A673 (cell line): ENCODE results near the gene CGB1. TPM values are rescaled to one million over a fixed set of nuclear protein-coding genes. Genes with fewer than 3 reads are reported as not detected.
"Not testable (repeated sequence)": the region's sequence is repeated elsewhere in the genome, so short reads cannot be mapped to it uniquely, and the experiment has no call there.

Experiments
- BruUV-seq: library from RNA; stranded (reverse); fragments of 400-500 nt; replicated peaks from 2 replicates; lab custom pipeline; 2021; lab: Mats Ljungman, UMichigan
- CTCF ChIA-PET: fragments of 300-600 bp; sonication (Branson Sonifier 250); formaldehyde crosslinking; loops from one replicate; lab custom pipeline; 2022; ENCODE audit warnings: antibody characterized with exemption; lab: Charles Lee
- POLR2A ChIA-PET: fragments of 300-600 bp; sonication (Branson Sonifier 250); formaldehyde crosslinking; loops from one replicate; lab custom pipeline; 2022; ENCODE audit warnings: antibody characterized with exemption; ENCODE audit not compliant: low non-redundant PET; lab: Charles Lee
- DNase-seq: peaks from one replicate; pipeline ENCODE4 v3.0.0-alpha.2; 2015; ENCODE audit warnings: low spot score
- H3K27ac ChIP-seq: fragments of 200-600 bp; sonication (generic); 2 replicates; pipeline ENCODE4 v1.5.1; 2016; ENCODE audit warnings: mixed run types, low read depth, mild to moderate bottlenecking, mixed read lengths, antibody characterized with exemption, low read length; ENCODE audit not compliant: poor library complexity, severe bottlenecking
- H3K27me3 ChIP-seq: fragments of 200-600 bp; sonication (generic); replicated peaks from 2 replicates; pipeline ENCODE4 v1.6.1; 2017; ENCODE audit warnings: mixed run types, low read depth, mild to moderate bottlenecking, mixed read lengths, antibody characterized with exemption, low read length; ENCODE audit not compliant: insufficient read depth, poor library complexity
- H3K36me3 ChIP-seq: fragments of 200-600 bp; sonication (generic); 2 replicates; pipeline ENCODE4 v1.6.1; 2016; ENCODE audit warnings: mixed run types, mild to moderate bottlenecking, mixed read lengths, antibody characterized with exemption, low read length; ENCODE audit not compliant: insufficient read depth, poor library complexity, severe bottlenecking
- H3K4me1 ChIP-seq: fragments of 200-600 bp; sonication (generic); 2 replicates; pipeline ENCODE4 v1.6.1; 2017; ENCODE audit warnings: mixed run types, mild to moderate bottlenecking, mixed read lengths, antibody characterized with exemption, low read length; ENCODE audit not compliant: insufficient read depth, poor library complexity, severe bottlenecking
- H3K4me3 ChIP-seq: fragments of 200-600 bp; sonication (generic); 2 replicates; pipeline ENCODE4 v1.5.1; 2016; ENCODE audit warnings: low read depth, mixed run types, mild to moderate bottlenecking, mixed read lengths, low read length; ENCODE audit not compliant: poor library complexity, severe bottlenecking
- H3K9me3 ChIP-seq: fragments of 200-600 bp; sonication (generic); 2 replicates; pipeline ENCODE4 v1.6.1; 2016; ENCODE audit warnings: mixed run types, low read depth, mild to moderate bottlenecking, mixed read lengths, antibody characterized with exemption, low read length; ENCODE audit not compliant: poor library complexity, severe bottlenecking
- intact Hi-C: fragments of 100-400 bp; cut with micrococcal nuclease; formaldehyde crosslinking; loops from one replicate; pipeline ENCODE4 v1.10.0; 2022; ENCODE audit not compliant: unreplicated experiment
- total RNA-seq: library from RNA; stranded (reverse); gene quantifications from 2 replicates; pipeline ENCODE4 v1.2.3, GENCODE V29; 2021
- TF ChIP-seq, protein P1 (sequence below): fragments of 300-800, 200-600 bp; sonication (generic); conservative IDR thresholded peaks from 2 replicates; pipeline ENCODE4 v1.5.1; 2017; ENCODE audit warnings: low read depth, mild to moderate bottlenecking, antibody characterized with exemption, low read length, moderate library complexity, mixed read lengths

The CGB1 gene
- total RNA-seq, 1 experiment from 2014 or later, result not detected

DNA sequence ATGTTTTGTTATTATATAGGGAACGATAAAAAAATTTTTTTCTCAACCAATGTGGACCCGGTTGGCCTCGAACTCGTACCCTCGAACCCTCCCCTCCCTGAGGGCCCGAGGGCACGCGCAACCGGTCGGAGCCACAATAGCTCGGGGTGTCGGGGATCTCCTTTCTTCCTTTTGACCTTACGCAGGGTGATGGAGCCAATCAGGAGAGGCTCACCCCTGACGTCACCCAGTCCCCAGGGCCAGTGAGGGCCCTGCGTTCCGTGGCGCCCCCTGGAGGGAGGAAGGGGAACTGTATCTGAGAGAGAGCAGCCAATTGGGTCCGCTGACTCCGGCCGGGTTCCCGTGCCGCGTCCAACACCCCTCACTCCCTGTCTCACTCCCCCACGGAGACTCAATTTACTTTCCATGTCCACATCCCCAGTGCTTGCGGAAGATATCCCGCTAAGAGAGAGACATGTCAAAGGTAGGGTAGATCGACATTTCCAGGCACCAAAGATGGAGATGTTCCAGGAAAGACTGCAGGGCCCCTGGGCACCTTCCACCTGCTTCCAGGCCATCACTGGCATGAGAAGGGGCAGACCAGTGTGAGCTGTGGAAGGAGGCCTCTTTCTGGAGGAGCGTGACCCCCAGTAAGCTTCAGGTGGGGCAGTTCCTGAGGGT, 4.9 kb downstream of the CGB1 start, which contains the start of gene CGB2:
Gene CGB2, plus strand, starts transcription at position 249 of the 660 bp plus-strand sequence. Its CDS starts 206 bp downstream, at position 455.
- H3K9me3 ChIP-seq, H3K36me3 ChIP-seq, intact Hi-C loops, H3K27ac ChIP-seq, H3K27me3 ChIP-seq, POLR2A ChIA-PET, H3K4me1 ChIP-seq, H3K4me3 ChIP-seq, BruUV-seq: not testable (repeated sequence)
- peak; percentile 62 for DNase-seq
- TF ChIP-seq, protein P1, sequence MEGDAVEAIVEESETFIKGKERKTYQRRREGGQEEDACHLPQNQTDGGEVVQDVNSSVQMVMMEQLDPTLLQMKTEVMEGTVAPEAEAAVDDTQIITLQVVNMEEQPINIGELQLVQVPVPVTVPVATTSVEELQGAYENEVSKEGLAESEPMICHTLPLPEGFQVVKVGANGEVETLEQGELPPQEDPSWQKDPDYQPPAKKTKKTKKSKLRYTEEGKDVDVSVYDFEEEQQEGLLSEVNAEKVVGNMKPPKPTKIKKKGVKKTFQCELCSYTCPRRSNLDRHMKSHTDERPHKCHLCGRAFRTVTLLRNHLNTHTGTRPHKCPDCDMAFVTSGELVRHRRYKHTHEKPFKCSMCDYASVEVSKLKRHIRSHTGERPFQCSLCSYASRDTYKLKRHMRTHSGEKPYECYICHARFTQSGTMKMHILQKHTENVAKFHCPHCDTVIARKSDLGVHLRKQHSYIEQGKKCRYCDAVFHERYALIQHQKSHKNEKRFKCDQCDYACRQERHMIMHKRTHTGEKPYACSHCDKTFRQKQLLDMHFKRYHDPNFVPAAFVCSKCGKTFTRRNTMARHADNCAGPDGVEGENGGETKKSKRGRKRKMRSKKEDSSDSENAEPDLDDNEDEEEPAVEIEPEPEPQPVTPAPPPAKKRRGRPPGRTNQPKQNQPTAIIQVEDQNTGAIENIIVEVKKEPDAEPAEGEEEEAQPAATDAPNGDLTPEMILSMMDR, result peak; percentile 63
- CTCF ChIA-PET, result interaction anchor here (0.6 kb wide), 1 partner anchor 53 kb away, joined by 3 read pairs; no protein-coding TSS in a partner anchor

DNA sequence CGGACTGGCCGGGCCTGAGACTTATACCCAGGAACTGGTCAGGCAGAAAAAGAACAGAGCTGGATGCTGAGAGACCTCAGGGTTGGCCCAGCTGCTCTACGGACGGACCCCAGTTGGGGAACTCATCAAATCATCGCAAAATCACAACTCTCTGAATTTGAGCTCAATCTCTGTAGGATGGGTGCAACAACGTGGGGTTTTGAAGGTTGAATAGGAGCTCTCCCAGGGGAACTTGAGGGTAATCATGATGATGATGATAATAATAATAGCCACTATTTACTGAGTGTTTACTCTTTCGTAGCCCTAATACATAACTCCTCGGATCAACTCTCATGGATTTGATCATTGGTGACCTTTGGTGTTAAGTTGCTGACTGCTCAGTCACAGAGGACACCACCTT, 6.4 kb downstream of the CGB1 start:
- intact Hi-C loops, H3K4me3 ChIP-seq, CTCF ChIA-PET, DNase-seq, H3K27me3 ChIP-seq, H3K36me3 ChIP-seq, BruUV-seq, H3K27ac ChIP-seq, H3K4me1 ChIP-seq, H3K9me3 ChIP-seq, POLR2A ChIA-PET: not testable (repeated sequence)

DNA sequence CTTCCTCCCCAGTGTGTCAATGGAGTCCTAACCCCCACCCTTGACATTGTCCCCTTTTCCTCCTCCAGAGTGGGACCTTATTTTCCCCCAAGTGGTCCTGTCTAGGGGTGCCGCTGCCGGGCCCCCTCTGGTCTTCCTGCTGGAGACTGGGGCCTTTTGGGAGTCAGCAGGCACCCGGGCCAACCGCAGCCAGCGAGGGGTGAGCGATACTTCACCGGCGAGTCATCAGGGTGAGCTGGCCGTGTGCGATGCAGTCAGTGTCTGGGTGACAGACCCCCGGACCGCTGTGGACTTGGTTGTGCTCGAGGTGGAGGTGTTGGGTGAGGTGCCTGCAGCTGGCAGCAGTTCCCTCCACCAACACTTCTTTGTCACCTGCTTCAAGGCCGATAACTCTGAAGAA, 6.9 kb downstream of the CGB1 start:
- intact Hi-C loops, H3K36me3 ChIP-seq, POLR2A ChIA-PET, H3K27ac ChIP-seq, BruUV-seq, DNase-seq, H3K27me3 ChIP-seq, H3K4me3 ChIP-seq, H3K4me1 ChIP-seq, H3K9me3 ChIP-seq, CTCF ChIA-PET: not testable (repeated sequence)

DNA sequence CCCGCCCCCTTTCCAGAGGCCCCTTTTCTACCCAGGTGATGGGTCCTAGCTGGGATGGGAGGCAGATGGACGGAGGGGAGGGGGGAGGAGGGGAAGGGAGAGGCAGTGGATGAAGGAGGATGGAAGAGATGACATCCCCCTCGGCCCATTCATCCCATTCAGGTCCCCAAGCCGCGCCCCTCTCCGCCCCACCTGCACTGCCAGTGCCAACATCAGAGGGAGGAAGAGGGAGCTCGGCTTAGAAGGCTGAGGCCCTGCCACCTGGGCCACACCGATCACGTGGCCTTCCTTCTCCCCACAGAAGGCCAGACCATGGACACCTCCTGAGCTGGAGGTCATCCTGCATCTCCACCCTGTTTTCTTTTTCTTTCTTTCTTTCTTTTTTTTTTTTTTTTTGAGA, 8.0 kb downstream of the CGB1 start:
- POLR2A ChIA-PET, intact Hi-C loops, H3K27ac ChIP-seq, CTCF ChIA-PET, H3K4me1 ChIP-seq, BruUV-seq, H3K4me3 ChIP-seq, DNase-seq, H3K36me3 ChIP-seq, H3K27me3 ChIP-seq, H3K9me3 ChIP-seq: not testable (repeated sequence)

DNA sequence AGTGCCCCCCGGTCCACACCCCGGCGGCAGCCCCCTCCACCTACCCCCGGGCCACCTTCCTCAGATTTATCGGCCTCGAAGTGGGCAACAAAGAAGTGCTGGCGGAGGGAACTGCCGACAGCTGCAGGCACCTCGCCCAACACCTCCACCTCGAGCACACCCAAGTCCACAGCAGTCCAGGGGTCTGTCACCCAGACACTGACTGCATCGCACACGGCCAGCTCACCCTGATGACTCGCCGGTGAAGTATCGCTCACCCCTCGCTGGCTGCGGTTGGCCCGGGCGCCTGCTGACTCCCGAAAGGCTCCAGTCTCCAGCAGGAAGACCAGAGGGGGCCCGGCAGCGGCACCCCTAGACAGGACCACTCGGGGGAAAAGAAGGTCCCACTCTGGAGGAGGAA, 11.1 kb downstream of the CGB1 start:
- H3K4me1 ChIP-seq, DNase-seq, H3K27me3 ChIP-seq, intact Hi-C loops, POLR2A ChIA-PET, H3K27ac ChIP-seq, H3K4me3 ChIP-seq, H3K36me3 ChIP-seq, H3K9me3 ChIP-seq, CTCF ChIA-PET, BruUV-seq: not testable (repeated sequence)

DNA sequence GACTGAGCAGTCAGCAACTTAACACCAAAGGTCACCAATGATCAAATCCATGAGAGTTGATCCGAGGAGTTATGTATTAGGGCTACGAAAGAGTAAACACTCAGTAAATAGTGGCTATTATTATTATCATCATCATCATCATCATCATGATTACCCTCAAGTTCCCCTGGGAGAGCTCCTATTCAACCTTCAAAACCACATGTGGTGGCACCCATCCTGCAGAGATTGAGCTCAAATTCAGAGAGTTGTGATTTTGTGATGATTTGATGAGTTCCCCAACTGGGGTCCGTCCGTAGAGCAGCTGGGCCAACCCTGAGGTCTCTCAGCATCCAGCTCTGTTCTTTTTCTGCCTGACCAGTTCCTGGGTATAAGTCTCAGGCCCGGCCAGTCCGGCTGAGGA, 11.6 kb downstream of the CGB1 start:
- H3K27me3 ChIP-seq, H3K4me1 ChIP-seq, H3K36me3 ChIP-seq, POLR2A ChIA-PET, intact Hi-C loops, CTCF ChIA-PET, H3K27ac ChIP-seq, DNase-seq, BruUV-seq, H3K4me3 ChIP-seq, H3K9me3 ChIP-seq: not testable (repeated sequence)

DNA sequence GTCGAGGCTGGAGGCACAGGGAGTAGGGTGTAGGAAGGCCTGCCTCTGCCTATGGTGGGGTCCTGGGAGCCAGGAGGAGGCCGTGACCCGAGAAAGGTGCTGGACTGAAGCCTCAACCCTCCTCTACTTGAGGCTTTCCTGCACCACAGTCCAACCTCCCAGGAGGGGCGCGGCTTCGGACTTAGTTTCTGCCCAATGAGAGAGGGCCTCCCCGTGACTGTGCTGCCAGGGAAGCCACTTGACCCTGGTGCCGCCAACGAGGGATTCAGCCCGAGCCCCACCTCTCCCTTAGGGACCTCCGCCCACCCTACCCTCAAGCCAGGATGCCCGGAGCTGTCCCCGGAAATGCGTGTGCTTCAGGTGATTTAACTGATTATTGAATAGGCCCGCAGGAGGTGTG, 12.5 kb downstream of the CGB1 start, which contains the start of gene CGB3:
Gene CGB3, minus strand, starts transcription at position 101 of the 400 bp plus-strand sequence. CDS start 362 bp downstream, outside the sequence.
- H3K27ac ChIP-seq, CTCF ChIA-PET, H3K9me3 ChIP-seq, H3K27me3 ChIP-seq, H3K4me1 ChIP-seq, H3K36me3 ChIP-seq, H3K4me3 ChIP-seq, BruUV-seq, intact Hi-C loops, POLR2A ChIA-PET, DNase-seq: not testable (repeated sequence)
